GM12878 (cell line): ENCODE results near the gene CWF19L2. TPM values are rescaled to one million over a fixed set of nuclear protein-coding genes. Genes with fewer than 3 reads are reported as not detected.

Experiments used
- ATAC-seq: fragments of 200-7000 bp; cut with Tn5 transposase; 3 replicates; pipeline ENCODE4 v1.9.1; 2020; ENCODE audit warnings: mild to moderate bottlenecking, moderate library complexity
- BruUV-seq: library from RNA; stranded (reverse); fragments of 400-500 nt; replicated peaks from 2 replicates; lab custom pipeline; 2021; lab: Mats Ljungman, UMichigan
- CTCF ChIA-PET: fragments of 300-600 bp; sonication (Branson Sonifier 250); formaldehyde crosslinking; extraction: SDS; loops from one replicate; lab custom pipeline; 2021; ENCODE audit warnings: inconsistent platforms; lab: Yijun Ruan, JAX
- POLR2A ChIA-PET: fragments of 350-600 bp; formaldehyde crosslinking; extraction: SDS; loops from one replicate; lab custom pipeline; 2021; ENCODE audit warnings: inconsistent platforms; lab: Charles Lee
- RAD21 ChIA-PET: fragments of 300-600 bp; sonication (Branson Sonifier 250); formaldehyde crosslinking; loops from one replicate; lab custom pipeline; 2023; ENCODE audit warnings: antibody characterized with exemption; ENCODE audit not compliant: unreplicated experiment; lab: Charles Lee
- SMC1A ChIA-PET: fragments of 300-600 bp; sonication (Branson Sonifier 250); formaldehyde crosslinking; loops from one replicate; lab custom pipeline; 2023; ENCODE audit not compliant: unreplicated experiment, uncharacterized antibody; lab: Charles Lee
- DNase-seq: peaks from one replicate; pipeline ENCODE4 v3.0.0-alpha.2; 2011; ENCODE audit warnings: low read depth, low spot score
- FAIRE-seq: peaks from 3 replicates; lab custom pipeline; 2011; peaks lifted over from hg19 to GRCh38; lab: Jason Lieb, UNC
- H2AFZ ChIP-seq: 2 replicates; pipeline ENCODE4 v1.6.0; 2011; ENCODE audit warnings: low read depth, low read length, control low read depth; ENCODE audit not compliant: control insufficient read depth
- H3K27ac ChIP-seq: 2 replicates; pipeline ENCODE4 v1.5.1; 2011; ENCODE audit warnings: control low read depth; ENCODE audit not compliant: control insufficient read depth, insufficient read depth
- H3K27me3 ChIP-seq, 2 experiments: replicated peaks in 1 of 2; 2 replicates each; pipeline versions ENCODE4 v1.6.0 to v1.6.1; 2011; ENCODE audit warnings: low read length in 1 of 2; ENCODE audit not compliant: control insufficient read depth in 2 of 2, insufficient read depth in 2 of 2
- H3K36me3 ChIP-seq, 2 experiments: 2 replicates each; pipeline ENCODE4 v1.5.1; 2011; ENCODE audit warnings: low read length in 1 of 2; ENCODE audit not compliant: control insufficient read depth in 2 of 2, insufficient read depth in 2 of 2
- H3K4me1 ChIP-seq: 2 replicates; pipeline ENCODE4 v1.6.1; 2011; ENCODE audit warnings: mild to moderate bottlenecking, low read length, moderate library complexity, mixed read lengths; ENCODE audit not compliant: control insufficient read depth, insufficient read depth
- H3K4me2 ChIP-seq: 2 replicates; pipeline ENCODE4 v1.6.0; 2011; ENCODE audit warnings: control low read depth; ENCODE audit not compliant: control insufficient read depth, insufficient read depth
- H3K4me3 ChIP-seq: fragments of 200-600 bp; sonication (generic); 2 replicates; pipeline ENCODE4 v1.5.1; 2016
- H3K79me2 ChIP-seq: 2 replicates; pipeline ENCODE4 v1.6.0; 2011; ENCODE audit warnings: low read length; ENCODE audit not compliant: control insufficient read depth, insufficient read depth
- H3K9ac ChIP-seq: 2 replicates; pipeline ENCODE4 v1.8.0; 2011; ENCODE audit warnings: low read length, control low read depth, mixed read lengths; ENCODE audit not compliant: control insufficient read depth, insufficient read depth
- H3K9me3 ChIP-seq: replicated peaks from 3 replicates; pipeline ENCODE4 v1.5.1; 2011; ENCODE audit warnings: mild to moderate bottlenecking, low read length; ENCODE audit not compliant: control insufficient read depth, insufficient read depth
- H4K20me1 ChIP-seq: 2 replicates; pipeline ENCODE4 v1.6.0; 2011; ENCODE audit not compliant: control insufficient read depth, insufficient read depth
- BRCA1 ChIP-seq: IDR thresholded peaks from 2 replicates; pipeline ENCODE4 v1.6.1; 2011; ENCODE audit warnings: low read depth, low read length, improper control_type of control experiment
- CHD4 ChIP-seq: fragments of 200-600 bp; sonication (generic); IDR thresholded peaks from 2 replicates; pipeline ENCODE4 v1.6.1; 2016; ENCODE audit warnings: mild to moderate bottlenecking
- MEF2B ChIP-seq: fragments of 450-650 bp; IDR thresholded peaks from 2 replicates; pipeline ENCODE4 v1.6.1; 2018; ENCODE audit warnings: mild to moderate bottlenecking, moderate library complexity; ENCODE audit not compliant: partially characterized antibody, poor library complexity, severe bottlenecking
- MTA3 ChIP-seq: IDR thresholded peaks from 2 replicates; pipeline ENCODE4 v1.6.1; 2012; ENCODE audit warnings: low read length, inconsistent platforms, borderline replicate concordance
- MYB ChIP-seq: fragments of 150-350 bp; IDR thresholded peaks from 2 replicates; pipeline ENCODE4 v1.6.1; 2014; ENCODE audit warnings: mild to moderate bottlenecking, low read depth, low read length, borderline replicate concordance
- RELA ChIP-seq: fragments of 450-650 bp; IDR thresholded peaks from 2 replicates; pipeline ENCODE4 v1.8.0; 2014; ENCODE audit warnings: borderline replicate concordance; ENCODE audit not compliant: partially characterized antibody
- TCF12 ChIP-seq: IDR thresholded peaks from 2 replicates; pipeline ENCODE4 v1.6.1; 2011; ENCODE audit warnings: low read depth, mild to moderate bottlenecking, low read length
- TCF3 ChIP-seq: IDR thresholded peaks from 2 replicates; pipeline ENCODE4 v1.6.1; 2012; ENCODE audit warnings: low read depth, mild to moderate bottlenecking, low read length, borderline replicate concordance; ENCODE audit not compliant: insufficient read depth
- WRNIP1 ChIP-seq: IDR thresholded peaks from 2 replicates; pipeline ENCODE4 v1.6.1; 2011; ENCODE audit warnings: low read depth, low read length, improper control_type of control experiment, borderline replicate concordance
- ZNF217 ChIP-seq: fragments of 450-650 bp; IDR thresholded peaks from 2 replicates; pipeline ENCODE4 v1.6.1; 2017; ENCODE audit warnings: antibody characterized with exemption, mild to moderate bottlenecking
- ZNF274 ChIP-seq: IDR thresholded peaks from one replicate; pipeline ENCODE4 v1.8.0; 2011; ENCODE audit not compliant: insufficient read length, insufficient read depth
- WGBS: methylation state at CpG from one replicate; pipeline ENCODE4 v1.1.6; 2016; ENCODE audit warnings: low lambda C conversion rate; ENCODE audit not compliant: insufficient replicate concordance, insufficient coverage; ENCODE audit errors: missing lambda C conversion rate; 5-methylcytosine and 5-hydroxymethylcytosine counted together
- in situ Hi-C: fragments of 300-500 bp; cut with MboI; formaldehyde crosslinking; loops from 9 replicates; pipeline ENCODE4 v1.14.3; 2018; ENCODE audit warnings: mixed read lengths
- intact Hi-C: fragments of 100-400 bp; cut with micrococcal nuclease; formaldehyde crosslinking; loops from one replicate; pipeline ENCODE4 v1.14.2; 2022; ENCODE audit not compliant: unreplicated experiment
- polyA plus RNA-seq, 11 experiments: library from polyadenylated mRNA; depleted of rRNA in 4 of 11; unstranded in 6 of 11; stranded (reverse) in 5 of 11; fragments of >200 nt; fragmentation: Nextera tagmentation in 4 of 11; fragmentation: Illumina TruSeq in 1 of 11; extraction: Ambion mirVana in 4 of 11; extraction: Trizol in 1 of 11; gene quantifications; 1 replicate in 1 of 11; 2 replicates in 10 of 11; pipeline versions ENCODE4 v1.2.1 to v1.2.3, GENCODE V29; 2011 to 2016; ENCODE audit warnings: inconsistent platforms in 2 of 11, missing spikeins in 2 of 11, low read depth in 1 of 11
- total RNA-seq, 4 experiments: library from RNA; depleted of rRNA in 3 of 4; stranded (reverse); fragments of >200 nt in 3 of 4; fragmentation: Illumina TruSeq in 1 of 4; extraction: Trizol in 1 of 4; gene quantifications; 2 replicates each; pipeline versions ENCODE4 v1.2.1 to v1.2.3, GENCODE V29; 2013 to 2021
- TF ChIP-seq, protein P1 (sequence below): IDR thresholded peaks from 2 replicates; pipeline ENCODE4 v1.6.1; 2011; ENCODE audit warnings: mild to moderate bottlenecking, low read depth, low read length, moderate library complexity; ENCODE audit not compliant: insufficient replicate concordance
- TF ChIP-seq, protein P2 (sequence below): fragments of 450-650 bp; IDR thresholded peaks from 2 replicates; pipeline ENCODE4 v1.6.1; 2017; ENCODE audit warnings: low read depth, mild to moderate bottlenecking, moderate library complexity
- TF ChIP-seq, protein P3 (sequence below): IDR thresholded peaks from 2 replicates; pipeline ENCODE4 v1.6.1; 2012; ENCODE audit warnings: low read length, inconsistent platforms

Gene CWF19L2
- total and polyA plus RNA-seq, 10 of the 15 experiments (the other 5 are each of a cell fraction or from before 2014, with no cell fraction given): 4.5 to 18.8 (median 7.2) TPM

DNA sequence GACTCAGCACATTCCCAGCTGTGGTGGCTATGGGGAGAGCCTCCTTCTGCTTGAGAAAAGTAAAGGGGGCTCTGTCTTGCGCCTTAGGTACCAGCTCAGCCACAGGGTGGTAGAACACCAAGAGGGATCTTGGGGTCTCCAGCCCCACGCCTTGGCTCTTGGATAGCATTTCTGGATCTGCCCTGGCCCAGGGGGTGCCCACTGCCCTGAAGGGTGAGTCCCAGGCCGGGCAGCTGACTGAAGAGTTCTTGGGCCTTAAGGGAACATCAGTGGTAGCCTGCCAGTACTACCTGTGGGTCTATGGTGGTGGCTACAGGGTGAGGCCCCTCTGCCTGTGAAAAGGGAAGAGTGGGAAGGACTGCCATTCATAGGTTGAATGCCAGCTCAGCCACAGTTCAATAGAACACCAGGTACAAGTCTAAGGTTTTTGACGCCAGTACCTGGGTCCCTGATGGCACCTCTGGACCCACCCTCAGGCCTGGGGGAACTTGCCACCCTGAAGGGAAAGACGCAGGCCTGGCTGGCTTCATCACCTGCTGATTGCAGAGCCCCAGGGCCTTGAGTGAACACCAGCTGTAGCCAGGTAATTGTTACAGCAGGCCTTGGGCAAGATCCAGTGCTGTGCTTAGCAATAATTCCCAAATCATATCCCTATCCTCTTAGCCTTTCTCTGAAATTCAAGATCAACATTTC, 3.9 kb downstream of the CWF19L2 start:
- ATAC-seq (no peak), DNase-seq (no peak)
- Histone ChIP-seq H2AFZ (no peak overlapping the region), H3K4me3 (no peak overlapping the region), H3K27me3 (no peaks in the 10 kb centered on the region), H3K4me2 (no peak overlapping the region), H3K36me3 (peaks cover 4 to 5% of the 10 kb centered on the region in 2 experiments; a peak in 3 of 4 replicates), H3K4me1 (no peaks in the 10 kb centered on the region), H3K9me3 (no peaks in the 10 kb centered on the region)
- in situ Hi-C loops (no loop called here), intact Hi-C loops (no loop called here)
- WGBS: 94% methylated on average over 5 of the region's 5 CpGs
- TF ChIP-seq MYB: no peak
- no peak for TF ChIP-seq BRCA1
- TF ChIP-seq, protein P1, sequence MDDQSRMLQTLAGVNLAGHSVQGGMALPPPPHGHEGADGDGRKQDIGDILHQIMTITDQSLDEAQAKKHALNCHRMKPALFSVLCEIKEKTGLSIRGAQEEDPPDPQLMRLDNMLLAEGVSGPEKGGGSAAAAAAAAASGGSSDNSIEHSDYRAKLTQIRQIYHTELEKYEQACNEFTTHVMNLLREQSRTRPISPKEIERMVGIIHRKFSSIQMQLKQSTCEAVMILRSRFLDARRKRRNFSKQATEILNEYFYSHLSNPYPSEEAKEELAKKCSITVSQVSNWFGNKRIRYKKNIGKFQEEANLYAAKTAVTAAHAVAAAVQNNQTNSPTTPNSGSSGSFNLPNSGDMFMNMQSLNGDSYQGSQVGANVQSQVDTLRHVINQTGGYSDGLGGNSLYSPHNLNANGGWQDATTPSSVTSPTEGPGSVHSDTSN: no peak
- TF ChIP-seq CHD4: no peak
- no peak for TF ChIP-seq TCF3
- TF ChIP-seq RELA: no peak
- TF ChIP-seq, protein P2, sequence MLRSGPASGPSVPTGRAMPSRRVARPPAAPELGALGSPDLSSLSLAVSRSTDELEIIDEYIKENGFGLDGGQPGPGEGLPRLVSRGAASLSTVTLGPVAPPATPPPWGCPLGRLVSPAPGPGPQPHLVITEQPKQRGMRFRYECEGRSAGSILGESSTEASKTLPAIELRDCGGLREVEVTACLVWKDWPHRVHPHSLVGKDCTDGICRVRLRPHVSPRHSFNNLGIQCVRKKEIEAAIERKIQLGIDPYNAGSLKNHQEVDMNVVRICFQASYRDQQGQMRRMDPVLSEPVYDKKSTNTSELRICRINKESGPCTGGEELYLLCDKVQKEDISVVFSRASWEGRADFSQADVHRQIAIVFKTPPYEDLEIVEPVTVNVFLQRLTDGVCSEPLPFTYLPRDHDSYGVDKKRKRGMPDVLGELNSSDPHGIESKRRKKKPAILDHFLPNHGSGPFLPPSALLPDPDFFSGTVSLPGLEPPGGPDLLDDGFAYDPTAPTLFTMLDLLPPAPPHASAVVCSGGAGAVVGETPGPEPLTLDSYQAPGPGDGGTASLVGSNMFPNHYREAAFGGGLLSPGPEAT: no peak
- TF ChIP-seq MTA3: no peak
- TF ChIP-seq TCF12: no peak
- TF ChIP-seq, protein P3, sequence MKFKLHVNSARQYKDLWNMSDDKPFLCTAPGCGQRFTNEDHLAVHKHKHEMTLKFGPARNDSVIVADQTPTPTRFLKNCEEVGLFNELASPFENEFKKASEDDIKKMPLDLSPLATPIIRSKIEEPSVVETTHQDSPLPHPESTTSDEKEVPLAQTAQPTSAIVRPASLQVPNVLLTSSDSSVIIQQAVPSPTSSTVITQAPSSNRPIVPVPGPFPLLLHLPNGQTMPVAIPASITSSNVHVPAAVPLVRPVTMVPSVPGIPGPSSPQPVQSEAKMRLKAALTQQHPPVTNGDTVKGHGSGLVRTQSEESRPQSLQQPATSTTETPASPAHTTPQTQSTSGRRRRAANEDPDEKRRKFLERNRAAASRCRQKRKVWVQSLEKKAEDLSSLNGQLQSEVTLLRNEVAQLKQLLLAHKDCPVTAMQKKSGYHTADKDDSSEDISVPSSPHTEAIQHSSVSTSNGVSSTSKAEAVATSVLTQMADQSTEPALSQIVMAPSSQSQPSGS: no peak
- no peak for TF ChIP-seq ZNF274
- TF ChIP-seq WRNIP1: no peak
- no peak for TF ChIP-seq ZNF217
- no peak for TF ChIP-seq MEF2B
- TF ChIP-seq, all 136 proteins: peak for 0
- CTCF ChIA-PET: no interaction called here
- FAIRE-seq: no peak
- BruUV-seq: no TSS peak
- SMC1A ChIA-PET: no interaction called here
- POLR2A ChIA-PET: no interaction called here
- RAD21 ChIA-PET: no interaction called here
- Histone ChIP-seq H3K9ac (no peak overlapping the region), H4K20me1 (no peaks in the 10 kb centered on the region), H3K27ac (no peak overlapping the region), H3K79me2 (peaks cover 18% of the 10 kb centered on the region)
